HCT116 (cell line): ENCODE results near the gene ZNF431.
"Not testable (repeated sequence)": the region's sequence is repeated elsewhere in the genome, so short reads cannot be mapped to it uniquely, and the experiment has no call there.

Experiments used
- ATF3 ChIP-seq: IDR thresholded peaks from 2 replicates; pipeline ENCODE4 v1.6.1; 2012
- CTCF ChIP-seq, 3 experiments: fragments of 200-600 bp in 1 of 3; sonication (generic) in 1 of 3; IDR thresholded peaks in 2 of 3; conservative IDR thresholded peaks in 1 of 3; 2 replicates each; pipeline ENCODE4 v1.5.1; 2012 to 2017; ENCODE audit warnings: low read depth in 2 of 3, low read length in 2 of 3, antibody characterized with exemption in 1 of 3, borderline replicate concordance in 1 of 3, control low read depth in 1 of 3, mild to moderate bottlenecking in 1 of 3, mixed read lengths in 1 of 3, mixed run types in 1 of 3, moderate library complexity in 1 of 3; ENCODE audit not compliant: insufficient read depth in 1 of 3
- POLR2A ChIP-seq: IDR thresholded peaks from 2 replicates; pipeline ENCODE4 v1.7.0; 2011; ENCODE audit warnings: borderline replicate concordance; ENCODE audit not compliant: insufficient read depth, insufficient read length; ENCODE audit errors: extremely low read depth
- POLR2AphosphoS5 ChIP-seq: IDR thresholded peaks from 2 replicates; pipeline ENCODE4 v1.6.1; 2011; ENCODE audit warnings: mild to moderate bottlenecking, low read depth, low read length, moderate library complexity
- REST ChIP-seq: IDR thresholded peaks from 2 replicates; pipeline ENCODE4 v1.6.1; 2012; ENCODE audit warnings: low read depth
- SP1 ChIP-seq: IDR thresholded peaks from 2 replicates; pipeline ENCODE4 v1.6.1; 2012; ENCODE audit warnings: low read depth

GRCh38 chr19:21229938-21230337 is 88.1 kb downstream of the ZNF431 start:
- TF ChIP-seq ATF3; POLR2AphosphoS5; CTCF (IDR thresholded peaks at IDR 0.05 in 2 of 3, conservative IDR thresholded peaks at IDR 0.05 in 1 of 3; ENCODE audit: borderline replicate concordance in 1 of 3, insufficient read depth in 1 of 3, low read depth in 2 of 3, low read length in 2 of 3); SP1; POLR2A; REST: not testable (repeated sequence)
